Loucy (cell line): ENCODE data around the gene PPP3CA.

Experiments
- H2AFZ ChIP-seq: fragments of 200-600 bp; sonication (generic); 2 replicates; pipeline ENCODE4 v1.6.0; 2016; ENCODE audit warnings: antibody characterized with exemption, mild to moderate bottlenecking, low read length, moderate library complexity
- H3F3A ChIP-seq: fragments of 200-600 bp; 2 replicates; pipeline ENCODE4 v1.6.0; 2016; ENCODE audit warnings: antibody characterized with exemption, low read depth, mild to moderate bottlenecking
- H3K27me3 ChIP-seq: fragments of 200-600 bp; sonication (generic); 2 replicates; pipeline ENCODE4 v1.6.1; 2014; ENCODE audit warnings: low read length, mild to moderate bottlenecking; ENCODE audit not compliant: insufficient read depth, poor library complexity, severe bottlenecking
- H3K36me3 ChIP-seq: fragments of 200-600 bp; sonication (generic); 2 replicates; pipeline ENCODE4 v1.6.1; 2016; ENCODE audit warnings: low read length; ENCODE audit not compliant: insufficient read depth
- H3K4me1 ChIP-seq: fragments of 200-600 bp; sonication (generic); 2 replicates; pipeline ENCODE4 v1.5.1; 2014; ENCODE audit warnings: low read length, mild to moderate bottlenecking; ENCODE audit not compliant: insufficient read depth, poor library complexity, severe bottlenecking
- H3K4me2 ChIP-seq: fragments of 200-600 bp; sonication (generic); 2 replicates; pipeline ENCODE4 v1.6.0; 2014; ENCODE audit warnings: antibody characterized with exemption, low read length, low read depth, mild to moderate bottlenecking; ENCODE audit not compliant: poor library complexity, severe bottlenecking
- H3K4me3 ChIP-seq: fragments of 200-600 bp; sonication (generic); 2 replicates; pipeline ENCODE4 v1.5.1; 2014; ENCODE audit warnings: low read length, mild to moderate bottlenecking, mixed read lengths; ENCODE audit not compliant: poor library complexity, severe bottlenecking
- H3K79me2 ChIP-seq: fragments of 200-600 bp; sonication (generic); 2 replicates; pipeline ENCODE4 v1.6.1; 2014; ENCODE audit warnings: low read length; ENCODE audit not compliant: insufficient read depth
- H3K9ac ChIP-seq: fragments of 200-600 bp; sonication (generic); 2 replicates; pipeline ENCODE4 v1.6.0; 2014; ENCODE audit warnings: mild to moderate bottlenecking, low read depth, low read length, moderate library complexity; ENCODE audit not compliant: poor library complexity, severe bottlenecking
- H3K9me2 ChIP-seq: fragments of 200-600 bp; sonication (generic); replicated peaks from 2 replicates; pipeline ENCODE4 v1.6.1; 2016; ENCODE audit warnings: low read depth, low read length, mixed read lengths
- H3K9me3 ChIP-seq: fragments of 200-600 bp; sonication (generic); 2 replicates; pipeline ENCODE4 v1.6.1; 2014; ENCODE audit warnings: mild to moderate bottlenecking, antibody characterized with exemption, low read length, low read depth; ENCODE audit not compliant: insufficient read depth
- H4K20me1 ChIP-seq: fragments of 200-600 bp; sonication (generic); 2 replicates; pipeline ENCODE4 v1.6.0; 2014; ENCODE audit warnings: antibody characterized with exemption, low read length, mild to moderate bottlenecking; ENCODE audit not compliant: insufficient read depth, poor library complexity, severe bottlenecking
- EZH2phosphoT487 ChIP-seq: fragments of 200-600 bp; IDR thresholded peaks from 2 replicates; pipeline ENCODE4 v1.6.1; 2018; ENCODE audit warnings: antibody characterized with exemption, mild to moderate bottlenecking, moderate library complexity, borderline replicate concordance
- TF ChIP-seq, protein P1 (sequence below): fragments of 200-600 bp; sonication (generic); conservative IDR thresholded peaks from 2 replicates; pipeline ENCODE4 v1.5.1; 2014; ENCODE audit warnings: mild to moderate bottlenecking, antibody characterized with exemption, low read length

The PPP3CA gene

DNA sequence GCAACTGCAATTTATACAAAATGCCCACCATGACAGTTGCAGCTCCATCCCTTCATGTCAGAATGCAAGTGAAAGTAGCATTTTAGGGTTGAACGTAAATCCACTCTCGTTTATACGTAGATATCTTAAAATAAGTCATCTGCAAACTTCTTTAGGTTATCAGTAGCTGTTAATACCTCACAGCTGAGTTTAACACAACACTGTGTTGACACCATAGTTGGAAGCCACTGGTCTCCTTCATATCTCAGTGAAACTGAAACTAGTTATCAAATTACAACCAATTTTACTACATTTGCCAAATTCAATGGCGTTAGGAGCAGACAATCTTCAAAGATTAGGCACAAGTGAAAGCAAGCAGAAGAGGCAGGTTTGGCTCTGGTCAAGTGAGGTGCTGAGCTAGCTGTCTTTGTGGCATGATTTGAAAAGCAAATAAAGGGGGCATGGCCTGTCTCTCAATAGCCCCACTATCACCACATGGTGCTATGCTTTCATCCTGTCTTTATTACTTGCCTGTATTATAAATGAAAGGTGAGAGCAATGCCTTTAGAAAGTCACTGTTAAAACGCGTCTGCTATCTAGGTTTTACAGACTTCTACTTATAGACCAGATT is 12.3 kb downstream of the PPP3CA start:
- Histone ChIP-seq H3K36me3 (no peaks in the 10 kb centered on the region), H3K4me2 (no peak overlapping the region), H2AFZ (no peak overlapping the region), H3K4me1 (peaks cover 31% of the 10 kb centered on the region), H3K9me3 (no peaks in the 10 kb centered on the region), H3F3A (no peaks in the 10 kb centered on the region), H4K20me1 (peaks cover 55% of the 10 kb centered on the region), H3K9me2 (no peaks in the 10 kb centered on the region), H3K4me3 (no peak overlapping the region), H3K79me2 (peaks cover 71% of the 10 kb centered on the region), H3K9ac (no peak overlapping the region), H3K27me3 (no peaks in the 10 kb centered on the region)
- TF ChIP-seq EZH2phosphoT487, result no peak
- TF ChIP-seq, protein P1, sequence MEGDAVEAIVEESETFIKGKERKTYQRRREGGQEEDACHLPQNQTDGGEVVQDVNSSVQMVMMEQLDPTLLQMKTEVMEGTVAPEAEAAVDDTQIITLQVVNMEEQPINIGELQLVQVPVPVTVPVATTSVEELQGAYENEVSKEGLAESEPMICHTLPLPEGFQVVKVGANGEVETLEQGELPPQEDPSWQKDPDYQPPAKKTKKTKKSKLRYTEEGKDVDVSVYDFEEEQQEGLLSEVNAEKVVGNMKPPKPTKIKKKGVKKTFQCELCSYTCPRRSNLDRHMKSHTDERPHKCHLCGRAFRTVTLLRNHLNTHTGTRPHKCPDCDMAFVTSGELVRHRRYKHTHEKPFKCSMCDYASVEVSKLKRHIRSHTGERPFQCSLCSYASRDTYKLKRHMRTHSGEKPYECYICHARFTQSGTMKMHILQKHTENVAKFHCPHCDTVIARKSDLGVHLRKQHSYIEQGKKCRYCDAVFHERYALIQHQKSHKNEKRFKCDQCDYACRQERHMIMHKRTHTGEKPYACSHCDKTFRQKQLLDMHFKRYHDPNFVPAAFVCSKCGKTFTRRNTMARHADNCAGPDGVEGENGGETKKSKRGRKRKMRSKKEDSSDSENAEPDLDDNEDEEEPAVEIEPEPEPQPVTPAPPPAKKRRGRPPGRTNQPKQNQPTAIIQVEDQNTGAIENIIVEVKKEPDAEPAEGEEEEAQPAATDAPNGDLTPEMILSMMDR, result no peak

DNA sequence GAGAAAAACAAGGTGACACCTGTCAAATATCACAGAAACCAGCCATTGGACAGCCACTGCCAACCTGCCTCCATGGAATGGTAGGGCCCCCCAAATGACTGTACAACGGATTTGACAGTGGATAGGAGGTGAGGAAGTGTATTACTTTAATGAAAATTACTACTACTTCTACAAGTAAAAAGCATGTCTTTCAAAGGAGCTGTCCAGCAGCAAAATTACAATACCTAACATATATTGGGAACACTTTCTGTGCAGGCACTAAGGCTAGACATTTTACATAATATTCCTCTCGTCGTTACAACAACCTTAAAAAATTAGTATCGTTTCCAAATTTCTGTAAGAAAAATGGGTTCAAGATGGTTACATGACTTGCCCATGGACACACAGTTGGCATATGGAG is 14.9 kb downstream of the PPP3CA start:
- peaks cover 70% of the 10 kb centered on the region for H3K79me2 ChIP-seq

DNA sequence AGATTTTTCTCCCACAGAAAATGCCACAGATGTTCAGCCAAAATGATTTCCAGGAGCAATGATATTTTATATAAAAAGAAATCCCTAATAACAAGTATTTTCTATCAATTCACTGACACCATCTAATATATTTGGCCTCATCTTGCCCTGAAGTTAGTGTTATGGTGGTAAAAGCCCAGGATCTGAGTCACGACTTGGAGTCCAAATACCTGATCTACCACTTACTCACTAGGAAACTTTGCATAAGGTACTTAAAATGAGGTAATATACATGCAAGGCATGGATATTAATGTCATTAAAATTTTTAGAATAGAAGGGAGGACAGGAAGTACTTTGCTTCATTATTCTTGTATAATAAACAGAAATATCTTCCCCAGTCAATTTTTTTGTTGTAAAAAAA is 16.3 kb downstream of the PPP3CA start:
- Histone ChIP-seq H3K27me3 (no peaks in the 10 kb centered on the region), H3K36me3 (no peaks in the 10 kb centered on the region), H3K9ac (no peak overlapping the region), H3K79me2 (peaks cover 71% of the 10 kb centered on the region), H3K9me2 (no peaks in the 10 kb centered on the region), H3K4me1 (peaks cover 26% of the 10 kb centered on the region), H3K4me3 (no peak overlapping the region), H2AFZ (no peak overlapping the region), H3K4me2 (no peak overlapping the region), H3K9me3 (no peaks in the 10 kb centered on the region), H4K20me1 (peaks cover 52% of the 10 kb centered on the region), H3F3A (no peaks in the 10 kb centered on the region)
- no peak for TF ChIP-seq EZH2phosphoT487
- TF ChIP-seq, protein P1, result no peak

More for the DNA sequence above, 14.9 kb downstream of the PPP3CA start:
- Histone ChIP-seq H3K9me3 (no peaks in the 10 kb centered on the region), H4K20me1 (peaks cover 57% of the 10 kb centered on the region), H3F3A (no peaks in the 10 kb centered on the region), H3K4me1 (peaks cover 32% of the 10 kb centered on the region), H2AFZ (no peak overlapping the region), H3K27me3 (no peaks in the 10 kb centered on the region), H3K9me2 (no peaks in the 10 kb centered on the region), H3K9ac (no peak overlapping the region), H3K4me3 (no peak overlapping the region), H3K36me3 (no peaks in the 10 kb centered on the region), H3K4me2 (no peak overlapping the region)
- TF ChIP-seq, protein P1, result no peak
- no peak for TF ChIP-seq EZH2phosphoT487
